Measurements from ENCODE around the gene ITGA1.

Gene ITGA1

GRCh38 chr5:52895075-52895474 is 107.4 kb downstream of the ITGA1 start:
- in situ Hi-C loops (cut with MboI; ENCODE audit: low sequenced_read_pairs): no loop called here

- in situ Hi-C loops (cut with MboI; ENCODE audit: low sequenced_read_pairs): no loop called here
Measured at GRCh38 chr5:52895572-52896413, 108.1 kb downstream of the ITGA1 start.

GRCh38 chr5:52896534-52897237 is 109.0 kb downstream of the ITGA1 start:
- in situ Hi-C loops (cut with MboI; ENCODE audit: low sequenced_read_pairs): no loop called here

- in situ Hi-C loops (cut with MboI; ENCODE audit: low sequenced_read_pairs): no loop called here
Measured at GRCh38 chr5:52897238-52897614, 109.5 kb downstream of the ITGA1 start.

- in situ Hi-C loops (cut with MboI; ENCODE audit: low sequenced_read_pairs): no loop called here
Measured at GRCh38 chr5:52898961-52899680, 111.4 kb downstream of the ITGA1 start.

GRCh38 chr5:52903142-52903541 is 115.4 kb downstream of the ITGA1 start:
- in situ Hi-C loops (cut with MboI; ENCODE audit: low sequenced_read_pairs): no loop called here

- in situ Hi-C loops (cut with MboI; ENCODE audit: low sequenced_read_pairs): no loop called here
Measured at GRCh38 chr5:52906343-52906742, 118.6 kb downstream of the ITGA1 start.

GRCh38 chr5:52906845-52907244 is 119.1 kb downstream of the ITGA1 start:
- in situ Hi-C loops (cut with MboI; ENCODE audit: low sequenced_read_pairs): no loop called here

- in situ Hi-C loops (cut with MboI; ENCODE audit: low sequenced_read_pairs): no loop called here
Measured at GRCh38 chr5:52909192-52909591, 121.5 kb downstream of the ITGA1 start.

- in situ Hi-C loops (cut with MboI; ENCODE audit: low sequenced_read_pairs): no loop called here
Measured at GRCh38 chr5:52910071-52910470, 122.4 kb downstream of the ITGA1 start.

GRCh38 chr5:52915176-52915875 is 127.6 kb downstream of the ITGA1 start:
- in situ Hi-C loops (cut with MboI; ENCODE audit: low sequenced_read_pairs): no loop called here

GRCh38 chr5:52920929-52921328 is 133.2 kb downstream of the ITGA1 start:
- in situ Hi-C loops (cut with MboI; ENCODE audit: low sequenced_read_pairs): no loop called here

GRCh38 chr5:52922384-52922783 is 134.7 kb downstream of the ITGA1 start:
- in situ Hi-C loops (cut with MboI; ENCODE audit: low sequenced_read_pairs): no loop called here

- in situ Hi-C loops (cut with MboI; ENCODE audit: low sequenced_read_pairs): no loop called here
Measured at GRCh38 chr5:52924456-52924855, 136.7 kb downstream of the ITGA1 start.

GRCh38 chr5:52925001-52925400 is 137.3 kb downstream of the ITGA1 start:
- in situ Hi-C loops (cut with MboI; ENCODE audit: low sequenced_read_pairs): no loop called here

- in situ Hi-C loops (cut with MboI; ENCODE audit: low sequenced_read_pairs): no loop called here
Measured at GRCh38 chr5:52928689-52929088, 141.0 kb downstream of the ITGA1 start.

GRCh38 chr5:52938226-52938625 is 150.5 kb downstream of the ITGA1 start:
- in situ Hi-C loops (cut with MboI; ENCODE audit: low sequenced_read_pairs): no loop called here

GRCh38 chr5:52943285-52943684 is 155.6 kb downstream of the ITGA1 start:
- in situ Hi-C loops (cut with MboI; ENCODE audit: low sequenced_read_pairs): no loop called here

- in situ Hi-C loops (cut with MboI; ENCODE audit: low sequenced_read_pairs): no loop called here
Measured at GRCh38 chr5:52943808-52944207, 156.1 kb downstream of the ITGA1 start.

GRCh38 chr5:52945040-52945439 is 157.3 kb downstream of the ITGA1 start:
- in situ Hi-C loops (cut with MboI; ENCODE audit: low sequenced_read_pairs): no loop called here

GRCh38 chr5:52947208-52947607 is 159.5 kb downstream of the ITGA1 start:
- in situ Hi-C loops (cut with MboI; ENCODE audit: low sequenced_read_pairs): no loop called here
